HG03575 (cell line): ENCODE measurements around the gene MRPL20.
"Not testable (repeated sequence)": the region's sequence is repeated elsewhere in the genome, so short reads cannot be mapped to it uniquely, and the experiment has no call there.

Experiments used
- ATAC-seq: cut with Tn5 transposase; IDR thresholded peaks from one replicate; pipeline ENCODE4 v1.9.1; 2021; ENCODE audit not compliant: unreplicated experiment, insufficient number of reproducible peaks, low FRiP score; ENCODE audit errors: extremely low read depth

Gene MRPL20

DNA sequence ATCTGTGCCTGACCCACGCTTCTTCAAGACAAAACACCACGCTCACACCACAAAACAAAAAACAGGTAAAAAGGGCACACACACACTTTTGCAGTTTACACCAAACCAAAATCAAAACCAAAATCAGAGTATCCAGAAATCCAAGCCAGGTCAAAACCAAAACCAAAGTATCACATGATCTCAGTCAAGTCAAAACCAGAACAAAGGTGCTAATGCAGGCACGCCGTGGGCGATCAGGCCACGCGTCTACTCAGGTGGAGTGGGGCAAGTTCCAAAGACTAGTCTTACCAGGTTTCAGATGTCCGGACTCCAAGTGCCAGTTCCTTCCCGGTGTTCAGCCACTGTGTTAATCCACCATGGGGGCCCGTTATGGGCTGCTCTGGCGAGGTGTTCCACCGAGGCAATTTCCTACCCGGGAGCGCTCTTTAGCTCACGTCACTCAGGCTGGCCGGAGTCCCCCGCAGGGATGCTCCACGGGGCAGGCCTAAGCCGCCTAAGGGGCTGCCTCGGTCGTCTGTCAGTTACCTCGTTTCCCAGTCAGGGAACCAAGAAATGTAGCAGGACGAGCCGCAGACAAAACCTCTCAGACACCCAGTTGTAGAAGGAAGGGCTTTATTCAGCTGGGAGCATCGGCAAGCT lies 10.9 kb upstream of the MRPL20 start:
- ATAC-seq: not testable (repeated sequence)

DNA sequence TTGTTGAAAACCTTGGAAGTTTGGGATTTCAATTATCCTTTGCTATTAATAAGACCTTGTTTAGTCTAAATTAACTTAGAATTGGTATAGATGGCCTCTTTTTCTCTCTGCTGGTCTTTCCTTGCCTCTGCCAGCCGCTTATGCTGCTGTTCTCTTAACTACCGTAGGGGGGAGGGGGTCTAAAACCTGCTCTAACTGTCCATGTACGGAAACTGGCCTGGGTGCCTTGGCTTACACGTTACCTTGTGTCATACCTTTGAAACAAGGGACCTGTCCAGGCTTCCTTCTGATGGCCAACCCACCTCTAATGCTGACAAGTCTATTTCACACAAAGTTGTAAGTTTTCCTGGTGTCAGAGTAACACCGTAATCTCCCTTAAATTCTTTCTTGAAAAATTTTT lies 10.3 kb upstream of the MRPL20 start:
- not testable (repeated sequence) for ATAC-seq

DNA sequence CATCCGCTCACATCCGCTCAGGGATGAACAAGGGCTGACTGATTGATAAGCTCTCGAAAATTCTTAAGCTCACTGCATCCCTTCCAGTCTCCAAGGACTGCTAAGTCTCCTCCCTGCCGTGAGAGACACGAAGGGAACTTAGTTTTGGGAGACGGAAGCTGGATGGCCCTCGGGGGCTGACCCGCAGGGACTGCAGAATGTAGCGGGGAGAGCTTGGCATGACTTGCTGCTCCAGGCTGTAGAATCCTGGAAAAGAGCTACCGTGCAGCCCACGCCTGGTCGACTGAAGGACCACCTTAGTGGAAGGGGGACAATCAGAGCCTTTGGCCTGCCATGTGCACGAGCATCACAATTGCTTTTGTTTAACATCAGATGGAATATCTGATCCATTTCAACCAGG lies 8.7 kb upstream of the MRPL20 start:
- ATAC-seq: no peak

DNA sequence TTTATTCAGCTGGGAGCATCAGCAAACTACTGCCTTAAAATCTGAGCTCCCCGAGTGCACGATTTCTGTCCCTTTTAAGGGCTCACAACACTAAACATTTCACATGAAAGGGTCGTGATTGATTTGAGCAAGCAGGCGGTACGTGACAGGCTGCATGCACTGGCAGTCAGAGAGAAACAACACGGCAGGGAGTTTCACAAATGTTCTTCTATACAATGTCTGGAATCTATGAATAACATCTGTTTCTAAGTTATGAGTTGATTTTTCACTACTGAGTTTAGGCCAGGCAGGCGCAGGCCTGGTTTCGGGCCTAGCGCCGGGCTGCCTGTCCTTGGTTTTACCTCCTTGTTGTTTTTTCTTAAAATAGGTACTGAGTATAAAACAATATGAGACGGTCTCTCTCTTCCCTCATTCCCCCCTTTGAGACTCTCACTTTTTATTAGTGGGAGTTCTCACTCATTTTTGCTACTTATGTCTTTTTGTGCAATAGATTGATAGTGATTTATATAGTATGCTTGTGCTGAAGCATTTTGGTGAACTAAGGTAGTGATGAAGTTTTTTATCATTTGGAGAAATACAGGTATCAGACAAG lies 5.3 kb upstream of the MRPL20 start:
- not testable (repeated sequence) for ATAC-seq

DNA sequence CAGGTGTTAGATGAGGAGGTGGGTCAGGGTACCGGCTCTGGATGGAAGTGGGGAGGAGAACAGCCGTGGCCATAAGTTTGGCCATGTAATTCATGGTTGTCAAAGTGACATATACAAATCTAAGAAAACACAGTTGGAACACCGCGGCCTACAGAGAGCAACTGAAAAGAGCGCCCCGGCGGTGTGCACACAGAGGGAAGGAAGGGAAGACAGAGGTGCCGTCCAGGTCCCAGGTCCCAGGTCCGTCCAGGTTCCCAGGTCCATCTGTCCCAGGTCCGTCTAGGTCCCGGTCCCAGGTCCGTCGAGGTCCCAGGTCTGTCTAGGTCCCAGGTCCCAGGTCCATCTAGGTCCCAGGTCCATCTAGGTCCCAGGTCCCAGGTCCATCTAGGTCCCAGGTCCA lies 4.5 kb upstream of the MRPL20 start:
- no peak for ATAC-seq

DNA sequence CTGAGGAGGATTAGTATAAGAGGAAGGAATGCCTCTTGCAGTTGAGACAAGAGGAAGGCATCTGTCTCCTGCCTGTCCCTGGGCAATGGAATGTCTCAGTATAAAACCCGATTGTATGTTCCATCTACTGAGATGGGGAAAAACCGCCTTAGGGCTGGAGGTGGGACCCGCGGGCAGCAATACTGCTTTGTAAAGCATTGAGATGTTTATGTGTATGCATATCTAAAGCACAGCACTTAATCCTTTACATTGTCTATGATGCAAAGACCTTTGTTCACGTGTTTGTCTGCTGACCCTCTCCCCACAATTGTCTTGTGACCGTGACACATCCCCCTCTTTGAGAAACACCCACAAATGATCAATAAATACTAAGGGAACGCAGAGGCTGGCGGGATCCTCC lies 3.1 kb upstream of the MRPL20 start:
- not testable (repeated sequence) for ATAC-seq

DNA sequence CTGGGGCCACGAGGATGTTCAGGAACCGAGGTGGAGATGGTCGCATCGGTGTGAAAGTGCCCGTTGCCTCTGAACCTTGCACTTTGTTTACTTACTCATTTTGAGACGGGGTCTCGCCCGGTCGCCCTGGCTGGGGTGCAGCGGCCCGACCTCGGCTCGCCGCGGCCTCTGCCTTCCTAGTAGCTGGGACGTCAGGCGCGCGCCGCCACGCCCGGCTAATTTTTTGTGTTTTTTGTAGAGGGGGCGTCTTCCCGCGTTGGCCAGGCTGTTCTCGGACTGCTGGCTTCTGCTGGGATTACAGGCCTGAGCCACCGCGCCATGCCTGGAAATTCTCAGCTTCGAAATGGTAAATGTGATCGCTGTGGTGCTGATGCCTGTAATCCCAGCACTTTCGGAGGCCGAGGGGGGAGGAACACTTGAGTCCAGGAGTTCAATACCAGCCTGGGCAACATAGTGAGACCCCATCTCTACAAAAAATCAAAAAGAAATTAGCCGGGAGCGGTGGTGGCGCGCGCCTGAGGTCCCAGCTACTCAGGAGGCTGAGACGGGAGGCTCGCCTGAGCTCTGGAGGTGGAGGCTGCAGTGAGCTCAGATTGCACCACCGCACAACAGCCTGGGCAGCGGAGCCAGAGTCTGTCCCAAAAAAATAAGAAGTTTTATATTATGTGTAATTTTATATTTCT lies 684 bp upstream of the MRPL20 start:
- no peak for ATAC-seq

DNA sequence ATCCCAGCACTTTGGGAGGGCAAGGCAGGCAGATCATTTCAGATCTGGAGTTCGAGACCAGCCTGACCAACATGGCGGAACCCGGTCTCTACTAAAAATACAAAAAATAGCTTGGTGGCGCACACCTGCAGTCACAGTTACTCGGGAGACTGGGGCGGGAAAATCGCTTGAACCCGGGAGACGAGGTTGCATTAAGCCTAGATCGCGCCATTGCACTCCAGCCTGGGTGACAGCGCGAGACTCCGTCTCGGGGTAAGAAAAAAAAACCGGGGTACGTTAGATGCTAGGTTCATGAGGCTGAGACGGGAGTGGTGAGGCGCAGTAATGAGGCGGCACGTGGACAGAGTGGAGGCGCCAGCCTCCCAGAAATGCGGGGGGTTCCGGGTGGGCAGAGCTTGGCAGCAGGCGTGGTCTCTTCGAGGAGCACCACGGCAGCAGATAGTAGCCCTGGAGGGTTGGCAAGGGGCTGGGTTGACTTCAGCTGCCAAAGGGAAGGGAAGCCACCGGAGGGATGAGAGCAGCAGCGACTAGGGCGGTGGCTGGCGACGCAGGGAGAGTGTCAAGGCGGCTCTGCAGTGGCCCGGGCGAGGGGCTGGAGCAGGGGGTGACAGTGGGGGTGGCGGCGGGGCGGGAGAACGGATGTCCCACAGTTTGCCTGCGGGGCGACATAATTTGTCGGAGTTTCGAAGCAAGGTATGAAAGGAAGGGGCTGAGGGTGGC lies 832 bp downstream of the MRPL20 start:
- no peak for ATAC-seq

DNA sequence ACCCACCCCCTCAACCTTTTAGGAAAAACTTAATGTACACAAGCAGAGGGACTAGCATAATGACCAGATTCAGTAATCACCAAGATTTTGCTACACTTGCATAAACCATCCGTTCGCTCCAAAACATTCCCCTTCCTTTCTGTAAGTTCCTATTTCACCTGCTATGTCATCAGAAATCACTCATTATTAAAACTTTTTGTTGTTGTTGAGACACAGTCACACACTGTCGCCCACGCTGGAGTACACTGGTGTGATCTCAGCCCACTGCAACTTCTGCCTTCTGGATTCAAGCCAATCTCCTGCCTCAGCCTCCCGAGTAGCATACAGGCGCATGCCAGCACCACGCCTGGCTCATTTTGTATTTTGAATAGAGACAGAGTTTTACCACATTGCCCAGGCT lies 3.4 kb downstream of the MRPL20 start:
- ATAC-seq: no peak

DNA sequence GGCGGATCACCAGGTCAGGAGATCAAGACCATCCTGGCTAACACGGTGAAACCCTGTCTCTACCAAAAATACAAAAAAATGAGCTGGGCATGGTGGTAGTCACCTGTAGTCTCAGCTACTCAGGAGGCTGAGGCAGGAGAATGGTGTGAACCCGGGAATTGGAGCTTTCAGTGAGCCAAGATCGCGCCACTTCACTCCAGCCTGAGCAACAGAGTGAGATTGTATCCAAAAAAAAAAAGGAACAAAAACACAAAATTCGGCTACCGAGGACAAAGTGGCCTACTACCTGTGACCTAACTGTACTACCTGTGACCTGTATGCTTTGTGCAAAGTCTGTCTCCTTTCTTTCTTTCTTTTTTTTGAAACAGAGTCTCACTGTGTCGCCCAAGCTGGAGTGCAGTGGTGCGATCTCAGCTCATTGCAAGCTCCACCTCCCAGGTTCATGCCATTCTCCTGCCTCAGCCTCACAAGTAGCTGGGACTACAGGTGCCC lies 4.1 kb downstream of the MRPL20 start:
- ATAC-seq: not testable (repeated sequence)

DNA sequence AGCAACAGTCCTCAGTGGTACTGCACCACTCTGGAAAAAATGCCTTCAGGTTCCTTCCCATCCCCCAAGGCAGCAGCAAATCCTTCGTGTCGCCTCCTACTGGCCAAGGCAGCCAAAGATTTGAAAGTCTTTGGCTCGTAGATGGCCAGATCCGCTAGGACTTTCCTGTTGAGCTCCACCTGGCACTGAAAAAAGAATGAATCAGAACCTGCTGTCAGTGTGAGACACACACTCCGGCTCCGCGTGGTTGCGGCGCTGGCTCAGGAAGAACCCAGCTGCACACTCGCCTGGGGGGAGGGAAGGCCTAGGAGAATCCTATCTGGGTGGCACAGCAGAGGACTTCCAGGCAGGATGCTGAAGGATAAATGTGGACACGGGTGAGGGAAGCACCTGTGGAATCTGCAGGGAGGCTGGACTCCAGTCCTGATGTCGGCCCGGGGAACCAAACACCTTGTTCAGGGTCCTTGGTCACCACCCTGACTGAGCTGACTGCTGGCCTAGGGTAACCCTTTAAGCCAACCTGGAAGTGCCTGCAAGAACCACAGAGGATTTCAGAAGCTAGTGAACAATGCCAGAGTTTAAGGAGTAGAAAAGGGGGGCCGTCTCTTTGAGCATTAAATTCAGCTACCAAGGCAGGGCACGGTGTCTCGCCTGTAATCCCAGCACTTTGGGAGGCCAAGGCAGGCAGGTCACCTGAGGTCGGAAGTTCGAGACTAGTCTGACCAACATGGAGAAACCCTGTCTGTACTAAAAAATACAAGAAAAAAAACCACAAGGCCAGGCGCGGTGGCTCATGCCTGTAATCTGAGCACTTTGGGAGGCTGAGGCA lies 4.8 kb downstream of the MRPL20 start:
- no peak for ATAC-seq

DNA sequence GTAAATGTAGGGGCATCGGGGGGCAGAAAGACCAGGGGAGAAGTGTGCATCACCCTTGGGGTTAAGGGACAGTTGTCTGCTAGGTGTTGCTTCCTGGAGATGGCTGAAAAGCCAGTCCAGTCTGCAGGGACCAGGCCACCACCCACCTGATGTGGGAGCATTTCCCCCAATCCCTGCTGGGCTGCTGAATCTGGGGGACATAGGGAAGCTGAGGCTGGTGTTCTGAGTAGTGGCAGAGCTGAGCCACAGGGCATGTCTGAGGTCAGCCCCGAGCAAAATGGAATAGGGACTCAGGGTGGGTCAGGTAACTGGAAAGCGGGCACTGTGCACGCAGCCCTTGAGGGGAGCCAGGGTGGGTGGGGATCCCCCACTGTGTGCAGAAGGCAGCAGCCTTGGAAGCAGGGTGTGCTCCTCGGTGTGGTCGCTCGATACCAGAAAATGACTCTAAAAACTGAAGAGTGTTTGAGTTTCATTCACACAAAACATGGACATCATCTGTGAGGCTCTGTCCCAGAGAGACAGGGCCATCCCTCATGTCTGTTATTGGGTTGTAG lies 5.6 kb downstream of the MRPL20 start:
- no peak for ATAC-seq

DNA sequence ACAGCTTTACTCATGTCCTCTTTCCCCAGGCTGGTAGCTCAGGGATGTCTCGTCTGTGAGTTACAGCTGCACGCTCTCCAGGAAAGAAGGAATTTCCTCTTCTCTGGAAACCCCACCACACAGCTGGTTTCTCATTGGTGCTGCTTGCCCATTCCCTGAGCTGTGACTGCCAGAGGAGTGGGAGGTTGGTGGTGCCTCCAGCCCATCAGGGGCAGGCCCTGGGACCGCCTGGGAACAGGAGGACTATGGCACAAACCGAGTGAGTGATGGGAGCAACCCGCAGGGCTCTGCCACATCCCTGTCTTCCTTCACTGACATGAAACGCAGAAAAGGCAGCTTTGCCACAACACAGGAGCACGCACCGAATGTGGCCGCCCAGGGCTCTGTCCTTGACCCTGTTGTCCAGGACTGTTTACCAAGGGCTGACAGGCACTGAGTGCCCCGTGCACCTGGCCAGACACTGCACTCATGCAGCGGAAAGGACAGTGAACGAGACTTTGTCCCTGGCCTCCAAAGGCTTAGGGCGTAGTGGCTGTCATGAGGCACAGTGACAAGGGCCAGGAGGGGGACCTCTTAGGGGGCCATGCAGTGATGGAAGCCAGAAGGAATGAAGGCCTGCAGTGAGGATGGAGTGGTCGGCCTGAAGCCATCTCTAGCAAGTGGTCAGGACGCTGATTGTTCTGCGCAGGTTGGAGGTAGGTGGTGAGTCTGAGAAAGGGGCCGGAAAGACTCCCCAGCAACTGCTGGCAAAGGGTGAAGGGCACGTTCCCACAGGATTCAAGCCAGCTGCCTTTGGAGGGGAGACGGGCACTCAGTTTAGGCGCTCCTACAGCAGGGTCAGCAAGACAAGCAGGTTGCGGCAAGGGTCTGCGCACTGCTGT lies 6.3 kb downstream of the MRPL20 start:
- ATAC-seq: no peak

DNA sequence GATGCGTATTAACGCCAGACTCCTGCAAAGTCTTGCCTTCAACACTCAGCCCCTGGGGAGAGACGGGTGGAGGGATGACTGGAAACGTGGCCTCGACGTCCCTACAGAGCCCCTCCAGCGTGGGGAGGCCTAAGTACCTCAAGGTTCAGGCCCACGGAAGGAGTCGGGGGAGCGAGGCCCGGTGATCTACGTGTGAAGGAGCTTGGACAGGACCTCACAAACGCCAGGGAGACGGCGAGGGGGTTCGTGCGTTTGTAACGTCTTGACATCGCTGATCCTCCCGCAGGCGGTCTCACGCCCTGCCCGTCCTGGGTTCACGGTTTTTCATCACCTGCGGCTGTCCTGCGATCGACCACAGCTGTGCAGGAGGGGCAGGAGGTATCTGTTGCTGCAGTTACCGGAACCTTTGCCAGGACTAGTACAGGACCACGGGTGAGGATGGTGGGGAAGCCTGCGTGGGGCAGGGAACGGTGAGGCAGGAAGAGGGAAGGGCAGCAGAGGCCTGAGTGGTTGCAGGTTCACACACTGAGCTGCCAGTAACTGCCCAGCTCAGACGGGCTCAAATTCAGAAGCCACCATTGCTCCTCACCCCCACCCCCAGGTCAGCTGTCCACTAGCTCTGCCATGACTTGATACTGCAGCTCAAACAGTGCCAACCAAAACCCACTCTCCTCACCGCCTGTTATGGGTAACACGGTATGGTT lies 7.1 kb downstream of the MRPL20 start:
- ATAC-seq: no peak

DNA sequence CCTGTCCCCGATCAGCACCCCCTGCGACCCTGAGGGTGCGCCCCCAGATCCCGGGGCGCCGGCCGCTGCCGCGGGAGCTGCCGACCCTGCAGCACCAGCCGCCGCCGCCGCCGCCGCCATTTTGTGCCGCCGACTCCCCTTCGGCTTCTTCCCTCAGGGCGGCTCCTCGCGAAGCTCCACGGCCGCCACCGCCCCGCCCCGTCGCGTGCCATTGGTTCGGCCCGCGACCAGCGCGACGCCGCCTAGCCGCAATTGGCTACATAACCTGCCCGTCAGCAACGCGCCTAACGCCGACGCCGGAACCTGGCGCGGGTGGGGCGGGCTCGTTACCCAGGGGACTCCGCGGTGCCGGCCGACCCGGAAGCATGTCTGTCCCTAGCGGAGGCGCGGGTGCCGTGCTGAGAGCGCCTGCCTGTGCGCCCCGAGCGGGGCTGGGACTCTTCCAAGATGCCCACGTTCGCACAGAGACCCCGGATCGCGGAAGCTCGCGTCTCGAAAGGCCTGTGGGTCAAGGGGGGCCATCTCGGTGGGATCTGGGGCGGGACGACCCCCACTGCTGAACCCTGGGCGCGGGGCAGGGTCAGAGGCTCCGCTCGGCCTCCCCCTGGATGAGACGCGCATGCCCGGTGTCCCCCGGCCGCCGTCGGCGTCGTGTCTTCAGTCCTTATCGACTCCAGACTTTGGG lies 7.8 kb downstream of the MRPL20 start, which contains the start of gene CCNL2:
Gene CCNL2 (minus strand): TSS at position 149 of the 685 bp plus-strand sequence. CDS start 29 bp downstream, at position 120.
- ATAC-seq: peak; percentile 31

DNA sequence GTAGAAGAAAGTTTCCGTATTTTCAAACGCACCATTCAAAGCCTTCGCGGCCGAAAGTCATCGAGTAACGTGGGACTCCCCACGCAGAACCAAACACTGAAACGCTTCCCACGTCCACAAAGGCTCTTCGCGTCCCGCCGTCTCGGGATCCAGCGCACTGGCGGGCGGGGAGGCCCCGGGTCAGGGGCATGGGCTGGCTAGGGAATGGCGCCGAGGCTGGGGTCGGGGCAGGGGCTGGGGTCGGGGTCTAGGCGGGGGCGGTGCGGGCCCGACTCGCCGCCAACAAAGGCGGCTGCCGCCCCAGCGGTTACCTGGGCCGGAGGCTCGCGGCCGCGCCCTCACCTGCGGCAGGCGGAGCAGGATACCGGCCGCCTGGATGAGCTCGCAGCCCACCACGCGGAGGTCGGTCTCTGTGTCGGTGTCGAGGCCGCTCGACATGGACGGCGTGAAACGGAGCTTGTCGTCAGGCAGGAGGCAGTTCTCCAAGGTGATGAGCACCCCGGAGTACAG lies 8.4 kb downstream of the MRPL20 start:
- ATAC-seq: no peak
